HG02763 (cell line): ENCODE results near the gene FEM1A.
"Not testable (repeated sequence)": the region's sequence is repeated elsewhere in the genome, so short reads cannot be mapped to it uniquely, and the experiment has no call there.

ENCODE experiments used
- ATAC-seq: cut with Tn5 transposase; IDR thresholded peaks from one replicate; pipeline ENCODE4 v1.9.1; 2021; ENCODE audit warnings: mild to moderate bottlenecking, moderate library complexity; ENCODE audit not compliant: unreplicated experiment

FEM1A gene

DNA sequence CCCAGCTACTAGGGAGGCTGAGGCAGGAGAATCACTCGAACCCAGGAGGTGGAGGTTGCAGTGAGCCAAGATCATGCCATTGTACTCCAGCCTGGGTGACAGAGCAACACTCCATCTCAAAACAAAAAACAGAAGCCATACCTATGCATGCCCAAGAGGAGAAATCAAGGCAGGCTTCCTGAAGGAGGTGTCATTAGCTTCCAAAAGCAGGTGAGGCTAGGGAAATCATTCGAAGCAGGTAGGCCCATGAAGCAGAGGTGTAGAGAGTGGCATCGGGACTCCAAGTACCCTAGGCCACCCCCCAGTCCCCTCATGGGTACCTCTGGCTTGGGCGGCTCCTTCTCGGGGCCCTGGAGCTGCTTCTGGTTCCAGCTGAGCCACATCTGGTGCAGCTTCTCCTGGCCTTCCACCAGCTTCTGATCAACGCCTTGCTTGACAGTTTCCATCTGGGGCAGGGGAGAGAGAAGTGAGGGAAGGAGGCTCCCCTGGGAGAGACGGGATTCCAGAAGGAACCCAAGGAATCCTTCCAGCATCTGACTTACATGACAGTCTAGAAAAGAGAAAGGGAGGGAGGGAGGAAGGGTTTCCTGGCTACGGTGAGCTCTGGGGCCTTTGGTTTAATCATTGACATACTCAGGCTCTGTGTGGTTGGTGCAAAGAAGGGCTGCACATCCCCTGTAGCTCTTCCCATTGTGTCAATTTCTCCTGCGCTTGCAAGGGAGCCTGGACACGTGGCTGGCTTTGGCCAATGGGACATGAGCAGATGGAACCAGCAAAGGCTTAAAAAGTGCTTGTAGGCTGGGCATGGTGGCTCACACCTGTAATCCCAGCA lies 53.0 kb downstream of the FEM1A start:
- ATAC-seq = no peak

DNA sequence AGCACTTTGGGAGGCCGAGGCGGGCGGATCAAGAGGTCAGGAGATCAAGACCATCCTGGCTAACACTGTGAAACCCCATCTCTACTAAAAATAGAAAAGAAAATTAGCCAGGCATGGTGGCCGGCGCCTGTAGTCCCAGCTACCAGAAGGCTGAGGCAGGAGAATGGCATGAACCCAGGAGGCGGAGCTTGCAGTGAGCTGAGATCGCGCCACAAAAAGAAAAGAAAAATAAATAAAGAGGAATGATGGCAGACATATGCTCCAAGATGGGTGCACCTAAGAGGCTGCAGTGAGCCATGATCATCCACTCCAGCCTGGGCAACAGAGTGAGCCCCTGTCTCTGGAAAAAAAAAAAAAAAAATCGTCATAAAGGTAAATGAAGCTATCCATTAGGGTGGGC lies 54.4 kb downstream of the FEM1A start:
- not testable (repeated sequence) for ATAC-seq

DNA sequence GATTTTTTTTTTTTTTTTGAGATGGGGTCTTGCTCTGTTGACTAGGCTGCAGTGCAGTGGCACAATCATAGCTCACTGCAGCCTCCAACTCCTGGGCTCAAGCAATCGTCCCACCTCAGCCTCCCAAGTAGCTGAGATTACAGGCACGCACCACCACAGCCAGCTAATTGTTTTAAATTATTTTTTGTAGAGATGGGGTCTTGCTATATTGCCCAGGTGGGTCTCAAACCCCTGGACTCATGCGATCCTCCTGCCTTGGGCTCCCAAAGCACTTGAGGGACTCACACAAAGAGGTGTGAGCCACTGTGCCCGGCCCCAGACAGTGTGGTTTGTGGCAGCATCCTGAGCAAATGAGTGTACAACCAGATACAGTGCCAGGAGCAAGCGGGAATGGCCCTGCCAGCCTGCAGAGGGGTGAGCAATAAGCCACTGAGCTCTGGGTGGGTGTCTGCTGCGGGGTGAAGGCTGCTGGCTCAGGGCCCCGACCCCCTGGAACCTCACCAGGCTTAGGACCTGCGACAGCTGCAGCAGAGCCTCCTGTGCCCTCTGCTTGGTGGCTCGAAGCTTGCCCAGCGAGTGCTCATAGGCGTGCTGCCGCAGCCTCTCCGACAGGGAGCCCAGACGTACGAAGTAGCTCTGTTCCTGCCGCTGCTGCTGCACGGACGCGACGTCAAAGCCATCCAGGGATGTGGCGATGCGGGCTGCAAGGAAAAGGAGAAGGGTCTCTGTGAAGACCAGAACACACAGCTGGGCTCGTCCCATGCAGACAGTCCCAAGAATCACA lies 55.8 kb downstream of the FEM1A start:
- ATAC-seq = no peak

DNA sequence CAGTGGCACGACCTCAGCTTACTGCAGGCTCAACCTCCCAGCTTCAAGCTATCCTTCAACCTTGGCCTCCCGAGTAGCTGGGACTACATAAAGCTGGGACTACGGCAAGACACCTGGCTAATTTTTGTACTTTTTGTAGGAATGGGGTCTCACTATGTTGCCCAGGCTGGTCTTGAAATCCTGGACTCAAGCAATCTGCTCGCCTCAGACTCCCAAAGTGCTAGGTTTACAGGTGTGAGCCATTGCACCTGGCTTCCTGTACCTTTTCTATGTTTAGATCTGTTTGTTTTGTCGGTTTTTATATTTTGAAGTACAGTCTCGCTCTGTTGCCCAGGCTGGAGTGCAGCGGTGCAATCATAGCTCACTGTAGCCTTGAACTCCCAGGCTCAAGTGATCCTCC lies 57.5 kb downstream of the FEM1A start:
- ATAC-seq = no peak
